Measurements from ENCODE around the gene FBXO4. TPM values are rescaled to one million over a fixed set of nuclear protein-coding genes. Genes with fewer than 3 reads are reported as not detected.

Gene FBXO4
- total RNA-seq, 6 experiments from 2014 or later: 5.1 to 14.6 (median 6.3) TPM

DNA sequence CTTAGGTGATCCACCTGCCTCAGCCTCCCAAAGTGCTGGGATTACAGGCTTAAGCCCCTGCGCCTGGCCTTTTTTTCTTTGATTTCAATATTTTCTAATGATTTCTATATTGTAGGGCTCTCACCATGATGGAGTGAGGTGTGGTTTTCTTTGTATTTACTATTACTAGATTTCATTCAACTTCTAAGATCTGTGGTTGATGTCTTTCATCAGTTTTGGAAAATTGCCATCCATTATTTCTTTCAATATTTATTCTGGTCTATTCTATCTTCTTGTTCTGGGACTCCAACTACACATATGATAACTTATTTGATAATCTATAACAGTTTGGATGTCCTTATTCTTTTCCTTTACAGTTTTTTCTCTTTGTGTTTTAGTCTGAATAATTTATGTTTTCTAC, 31.9 kb downstream of the FBXO4 start:
- Histone ChIP-seq H3K27ac (no peak overlapping the region), H3K36me3 (no peaks in the 10 kb centered on the region), H3K4me3 (no peak overlapping the region), H3K4me1 (no peaks in the 10 kb centered on the region), H3K27me3 (no peaks in the 10 kb centered on the region), H3K9me3 (no peaks in the 10 kb centered on the region)
- TF ChIP-seq, protein P1, sequence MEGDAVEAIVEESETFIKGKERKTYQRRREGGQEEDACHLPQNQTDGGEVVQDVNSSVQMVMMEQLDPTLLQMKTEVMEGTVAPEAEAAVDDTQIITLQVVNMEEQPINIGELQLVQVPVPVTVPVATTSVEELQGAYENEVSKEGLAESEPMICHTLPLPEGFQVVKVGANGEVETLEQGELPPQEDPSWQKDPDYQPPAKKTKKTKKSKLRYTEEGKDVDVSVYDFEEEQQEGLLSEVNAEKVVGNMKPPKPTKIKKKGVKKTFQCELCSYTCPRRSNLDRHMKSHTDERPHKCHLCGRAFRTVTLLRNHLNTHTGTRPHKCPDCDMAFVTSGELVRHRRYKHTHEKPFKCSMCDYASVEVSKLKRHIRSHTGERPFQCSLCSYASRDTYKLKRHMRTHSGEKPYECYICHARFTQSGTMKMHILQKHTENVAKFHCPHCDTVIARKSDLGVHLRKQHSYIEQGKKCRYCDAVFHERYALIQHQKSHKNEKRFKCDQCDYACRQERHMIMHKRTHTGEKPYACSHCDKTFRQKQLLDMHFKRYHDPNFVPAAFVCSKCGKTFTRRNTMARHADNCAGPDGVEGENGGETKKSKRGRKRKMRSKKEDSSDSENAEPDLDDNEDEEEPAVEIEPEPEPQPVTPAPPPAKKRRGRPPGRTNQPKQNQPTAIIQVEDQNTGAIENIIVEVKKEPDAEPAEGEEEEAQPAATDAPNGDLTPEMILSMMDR (IDR thresholded peaks at IDR 0.05): no peak
- TF ChIP-seq POLR2A (IDR thresholded peaks at IDR 0.05): no peak
- intact Hi-C loops (cut with DNase I): no loop called here
- 100% methylated on average over 1 of the region's 1 CpG for WGBS (ENCODE audit: insufficient coverage, low coverage, low lambda C conversion rate, missing lambda C conversion rate)
- ATAC-seq (no peak), DNase-seq (no peak)

DNA sequence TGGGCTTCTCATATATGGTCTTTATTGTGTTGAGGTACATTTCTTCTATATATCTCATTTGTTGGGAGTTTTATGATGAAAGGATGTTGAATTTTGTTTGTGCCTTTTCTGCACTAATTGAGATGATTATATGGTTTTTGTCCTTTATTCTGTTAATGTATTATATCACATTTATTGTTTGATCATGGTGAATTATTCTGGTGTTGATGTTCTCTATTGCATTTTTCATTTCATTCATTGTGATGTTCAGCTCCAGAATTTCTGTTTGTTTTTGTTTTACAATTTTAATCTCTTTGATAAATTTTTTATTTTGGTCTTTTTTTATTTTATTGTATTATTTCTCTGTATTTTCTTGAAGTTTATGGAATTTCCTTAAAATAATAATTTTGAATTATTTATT, 35.4 kb downstream of the FBXO4 start:
- ATAC-seq: no peak
- Histone ChIP-seq H3K27me3 (no peaks in the 10 kb centered on the region), H3K9me3 (no peaks in the 10 kb centered on the region), H3K27ac (no peak overlapping the region), H3K4me3 (no peak overlapping the region), H3K4me1 (no peaks in the 10 kb centered on the region), H3K36me3 (no peaks in the 10 kb centered on the region)
- intact Hi-C loops (cut with DNase I): no loop called here
- DNase-seq: no peak
- TF ChIP-seq, protein P1 (IDR thresholded peaks at IDR 0.05): no peak
- TF ChIP-seq POLR2A (IDR thresholded peaks at IDR 0.05): no peak

DNA sequence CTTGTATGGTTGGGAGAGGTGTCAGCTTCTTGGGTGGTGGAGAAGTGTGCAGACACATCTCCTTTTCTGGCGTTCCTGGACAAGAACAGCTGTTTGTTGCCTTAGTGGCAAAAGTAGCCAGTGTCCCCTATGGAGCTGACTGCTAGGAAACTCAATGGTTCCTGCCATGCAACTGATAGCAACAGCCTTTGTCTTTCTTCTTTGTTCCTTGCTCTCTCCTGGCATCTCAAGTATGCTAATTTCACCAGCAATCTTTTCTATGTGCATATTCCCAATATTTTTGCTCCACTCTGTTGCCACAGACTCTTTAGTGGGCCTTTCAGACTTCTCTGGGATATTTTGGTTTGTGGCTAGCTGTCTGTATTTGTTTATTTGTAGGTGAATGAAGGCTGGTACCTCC, 36.7 kb downstream of the FBXO4 start:
- TF ChIP-seq, protein P1 (IDR thresholded peaks at IDR 0.05): no peak
- TF ChIP-seq POLR2A (IDR thresholded peaks at IDR 0.05): no peak
- intact Hi-C loops (cut with DNase I): no loop called here

DNA sequence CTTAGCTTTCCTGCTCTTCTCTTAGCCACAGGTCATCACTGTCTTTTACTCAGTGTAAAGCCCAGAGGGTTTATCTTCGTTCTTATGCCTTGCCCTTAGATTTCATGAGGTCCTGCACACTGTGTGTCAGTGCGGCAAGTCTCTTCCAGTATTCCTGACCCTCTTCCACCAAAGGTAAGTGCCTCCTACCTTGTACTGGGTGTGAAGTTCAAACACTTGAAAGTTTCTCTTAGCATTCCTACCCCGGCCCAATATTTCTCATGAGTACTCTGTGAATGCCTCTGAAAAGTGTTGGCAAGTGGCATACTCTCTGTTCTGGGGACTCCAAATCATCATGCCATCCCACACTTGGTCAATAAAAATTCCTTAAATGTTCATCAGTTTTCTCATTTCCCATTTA, 37.4 kb downstream of the FBXO4 start:
- DNase-seq (no peak), ATAC-seq (no peak)
- Histone ChIP-seq H3K27me3 (no peaks in the 10 kb centered on the region), H3K4me1 (no peaks in the 10 kb centered on the region), H3K4me3 (no peak overlapping the region), H3K36me3 (no peaks in the 10 kb centered on the region), H3K27ac (no peak overlapping the region), H3K9me3 (no peaks in the 10 kb centered on the region)
- whole genome bisulfite sequencing (ENCODE audit: insufficient coverage, low coverage, low lambda C conversion rate, missing lambda C conversion rate): 72% methylated on average over 3 of the region's 3 CpGs
- no peak for TF ChIP-seq POLR2A (IDR thresholded peaks at IDR 0.05)
- TF ChIP-seq, protein P1 (IDR thresholded peaks at IDR 0.05): no peak
- intact Hi-C loops (cut with DNase I): no loop called here

More for the DNA sequence above, 36.7 kb downstream of the FBXO4 start:
- H3K27ac ChIP-seq: no peak overlapping the region
- no peaks in the 10 kb centered on the region for H3K4me1 ChIP-seq
- H3K27me3 ChIP-seq: no peaks in the 10 kb centered on the region
- H3K36me3 ChIP-seq: no peaks in the 10 kb centered on the region
- H3K4me3 ChIP-seq: no peak overlapping the region
- no CpG with 5 or more reads among the region's 1 CpG for WGBS (ENCODE audit: insufficient coverage, low coverage, low lambda C conversion rate, missing lambda C conversion rate)
- DNase-seq: no peak
- no peak for ATAC-seq
- H3K9me3 ChIP-seq: no peaks in the 10 kb centered on the region
